Measurements from ENCODE around the gene ANXA2R. TPM values are rescaled to one million over a fixed set of nuclear protein-coding genes. Genes with fewer than 3 reads are reported as not detected.

Gene ANXA2R
- total RNA-seq, 1 donor from 2014 or later, result 26.6 TPM

DNA sequence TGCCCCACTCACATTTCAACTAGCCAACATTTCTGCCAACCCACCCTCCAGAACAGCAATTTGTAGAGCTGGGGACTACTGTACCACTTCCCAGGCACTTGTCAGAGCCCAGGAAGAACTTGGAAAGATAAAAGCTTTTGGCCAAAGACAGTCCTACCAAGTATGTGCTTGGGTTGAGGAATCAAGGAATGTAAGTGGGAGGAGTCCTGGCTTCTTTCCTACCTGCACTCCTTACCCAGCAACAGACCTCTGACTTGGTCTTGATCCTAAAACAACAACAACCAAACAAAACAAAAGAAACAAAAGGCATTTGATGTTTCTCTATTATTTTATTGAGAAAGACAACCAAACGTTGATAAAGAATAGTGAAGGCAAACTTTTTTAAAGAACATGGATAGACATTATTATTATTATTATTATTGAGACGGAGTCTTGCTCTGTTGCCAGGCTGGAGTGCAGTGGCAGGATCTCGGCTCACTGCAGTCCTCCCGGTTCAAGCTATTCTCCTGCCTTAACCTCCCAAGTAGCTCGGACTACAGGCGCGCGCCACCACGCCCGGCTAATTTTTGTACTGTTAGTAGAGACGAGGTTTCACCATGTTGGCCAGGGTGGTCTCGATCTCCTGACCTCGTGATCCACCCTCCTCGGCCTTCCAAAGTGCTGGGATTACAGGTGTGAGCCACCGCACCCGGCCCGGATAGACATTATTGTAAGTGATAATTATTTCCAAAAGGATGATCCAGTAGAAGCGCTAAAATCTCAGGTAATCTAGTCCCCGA, 33.5 kb downstream of the ANXA2R start:
- intact Hi-C loops (cut with micrococcal nuclease), result no loop called here

DNA sequence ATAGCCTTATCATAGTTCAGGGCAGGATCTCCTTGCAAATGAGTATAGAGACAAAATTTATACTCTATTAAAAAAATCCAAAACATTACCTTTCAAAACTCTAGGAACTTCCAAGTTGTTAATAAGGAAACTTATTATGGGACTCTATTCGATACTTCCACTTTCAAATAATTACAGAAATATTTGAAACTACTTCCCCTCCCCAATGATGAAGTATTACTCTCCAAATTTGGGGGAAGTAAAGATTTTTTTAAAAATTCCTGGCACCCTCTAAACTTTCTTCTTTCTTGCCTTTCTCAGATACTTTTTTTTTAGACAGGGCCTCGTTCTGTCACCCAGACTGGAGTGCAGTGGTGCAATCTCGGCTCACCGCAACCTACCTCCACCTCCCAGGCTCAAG, 35.1 kb downstream of the ANXA2R start:
- intact Hi-C loops (cut with micrococcal nuclease), result no loop called here

DNA sequence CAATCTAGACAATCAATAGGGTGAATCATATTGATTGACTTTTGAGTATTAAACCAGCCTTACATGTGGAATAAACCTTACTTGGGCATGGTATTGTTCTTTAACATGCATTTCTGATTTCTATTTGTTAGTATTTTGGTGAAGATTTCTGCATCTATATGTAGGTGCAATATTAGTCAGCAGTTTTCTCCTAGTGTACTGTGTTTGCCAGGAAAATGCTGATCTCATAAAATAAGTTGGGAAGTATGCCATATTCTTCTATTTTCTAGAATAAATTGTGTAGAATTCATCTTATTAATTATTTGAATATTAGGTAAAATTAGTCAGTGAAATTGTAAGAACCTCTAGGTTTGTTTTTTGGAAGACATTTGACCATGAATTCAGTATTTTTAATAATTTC, 38.4 kb downstream of the ANXA2R start:
- intact Hi-C loops (cut with micrococcal nuclease), result no loop called here

DNA sequence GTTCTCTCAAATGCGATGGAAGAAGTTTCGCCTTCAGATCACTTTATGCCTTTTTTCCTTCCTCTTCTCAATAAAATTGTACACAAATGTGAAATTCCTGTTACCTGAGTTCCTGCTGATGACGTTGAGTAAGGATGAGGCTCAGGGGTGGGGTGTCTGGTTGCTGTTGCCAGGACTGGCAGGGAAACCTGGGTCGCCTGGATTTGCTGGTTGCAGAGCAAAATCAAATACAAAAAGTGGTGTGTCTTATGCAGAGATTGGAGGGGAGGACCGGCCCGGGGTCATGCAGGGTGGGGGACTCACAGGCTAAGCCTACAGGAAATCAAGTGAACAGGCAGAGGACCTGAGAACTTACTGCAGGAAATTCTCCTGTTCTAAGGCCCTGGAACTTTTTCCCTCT, 39.2 kb downstream of the ANXA2R start:
- intact Hi-C loops (cut with micrococcal nuclease), result no loop called here

DNA sequence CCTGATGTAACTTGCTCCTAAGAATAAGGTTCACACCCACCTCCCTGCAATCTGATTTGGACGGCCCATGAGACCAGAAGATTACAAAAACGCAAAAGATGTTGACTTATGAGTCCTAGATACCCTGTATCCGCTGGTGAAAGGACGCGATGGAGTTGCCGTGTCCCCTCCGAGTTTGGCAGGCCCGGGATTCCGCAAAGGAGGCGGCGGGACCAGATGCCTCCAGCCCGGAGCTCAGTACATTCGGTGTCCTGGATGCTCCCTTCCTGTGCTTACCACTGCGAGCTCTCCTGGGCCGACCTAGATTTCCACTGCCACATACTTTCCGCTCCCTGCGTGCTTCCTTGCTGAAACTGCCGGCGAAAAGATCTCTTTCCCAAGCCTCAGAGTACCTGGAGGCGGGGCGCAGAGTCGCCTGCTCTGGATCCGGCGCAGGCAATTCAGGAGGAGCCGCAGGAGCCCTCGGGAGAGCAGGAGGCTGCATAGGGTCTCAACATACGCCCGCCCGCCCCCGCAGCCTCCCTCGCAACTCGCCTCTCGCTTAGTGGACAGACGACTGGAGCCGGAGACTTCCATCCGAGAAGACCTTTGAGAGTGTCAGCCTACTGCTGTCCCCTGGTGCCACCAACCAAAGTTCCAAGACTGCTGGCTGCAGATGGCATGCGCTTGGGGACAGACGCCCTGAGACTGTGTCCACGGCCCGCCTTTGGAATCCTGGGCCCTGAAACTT, 39.8 kb downstream of the ANXA2R start:
- intact Hi-C loops (cut with micrococcal nuclease), result no loop called here

DNA sequence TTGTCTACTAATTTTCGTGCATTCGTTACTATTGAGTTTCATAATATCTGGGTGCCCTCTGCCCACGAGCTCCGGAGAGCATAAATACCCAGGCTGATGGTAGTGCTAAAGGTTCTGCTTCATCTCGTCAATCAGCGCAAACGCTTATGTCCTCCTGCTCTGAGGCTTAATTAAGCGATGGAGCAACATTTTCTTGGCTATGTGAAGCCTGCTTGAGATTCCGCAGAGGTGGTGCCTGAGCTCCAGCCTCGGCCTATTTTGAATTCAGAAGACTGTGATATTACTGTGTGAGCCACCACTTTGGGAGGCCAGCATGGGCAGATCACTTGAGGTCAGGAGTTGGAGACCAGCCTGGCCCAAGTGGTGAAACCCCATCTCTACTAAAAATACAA, 44.8 kb downstream of the ANXA2R start:
- intact Hi-C loops (cut with micrococcal nuclease), result loop anchor here (1.0 to 10.0 kb wide), 3 partner anchors 13 to 609 kb away; partner anchors contain the start of gene NNT

DNA sequence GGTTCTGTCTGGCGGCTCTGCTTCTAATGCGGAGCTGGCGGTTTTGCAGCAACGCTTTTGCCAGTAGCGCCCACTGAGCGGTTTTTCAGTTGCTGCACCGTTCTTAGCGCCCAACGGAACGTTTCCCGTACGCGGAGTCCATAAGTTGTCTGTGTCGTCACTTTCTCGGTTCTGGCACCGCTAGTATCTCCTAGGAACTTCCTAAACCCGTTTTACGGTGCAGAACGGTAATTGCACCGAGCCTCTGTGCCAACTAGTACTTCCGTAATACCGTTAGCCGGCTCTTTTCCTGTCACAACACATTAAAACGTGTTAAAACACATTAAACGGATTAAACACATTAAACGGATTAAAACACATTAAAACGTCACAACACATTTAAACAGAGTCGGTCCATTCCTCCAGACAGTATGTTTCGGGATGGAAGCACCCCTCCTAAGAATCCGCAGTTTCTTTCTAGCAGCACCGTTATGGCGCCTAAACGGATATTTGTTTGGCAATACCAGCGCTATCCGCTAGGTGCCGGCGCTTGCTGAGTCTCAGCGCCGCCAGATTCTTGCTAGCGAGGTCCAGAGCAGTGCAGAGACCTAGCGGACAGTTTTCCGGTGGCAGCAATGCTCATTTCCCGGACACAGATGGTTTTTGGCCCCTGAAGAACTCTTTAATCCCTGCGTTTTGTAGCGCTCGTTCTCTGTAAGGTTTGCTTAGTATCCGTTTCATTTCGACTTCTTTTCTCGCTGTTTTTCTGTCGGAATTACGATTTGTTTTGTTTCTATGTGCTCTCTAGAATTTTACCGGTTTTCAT, 45.4 kb downstream of the ANXA2R start:
- intact Hi-C loops (cut with micrococcal nuclease), result loop anchor here (1.0 to 10.0 kb wide), 7 partner anchors 14 to 1092 kb away; partner anchors contain the start of genes ANXA2R, NIM1K, NNT and RIMOC1

DNA sequence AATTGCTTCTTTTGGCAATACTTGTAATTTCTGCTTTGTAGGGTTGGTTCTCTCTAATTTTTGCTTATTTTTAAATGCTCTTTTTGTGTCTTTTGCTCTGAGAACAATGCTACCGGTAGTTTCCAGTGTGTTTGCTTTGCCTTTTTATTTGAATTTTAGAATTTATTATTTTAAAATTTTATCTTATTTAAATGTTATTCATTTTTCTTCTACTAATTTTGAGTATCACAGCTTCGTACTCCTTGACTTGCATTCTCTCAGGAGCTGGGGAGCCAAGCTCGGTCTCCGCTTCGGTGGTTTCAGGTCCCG, 45.9 kb downstream of the ANXA2R start:
- intact Hi-C loops (cut with micrococcal nuclease), result loop anchor here (1.0 to 10.0 kb wide), 5 partner anchors 46 to 1092 kb away; partner anchors contain the start of genes ANXA2R, NIM1K, NNT and RIMOC1

DNA sequence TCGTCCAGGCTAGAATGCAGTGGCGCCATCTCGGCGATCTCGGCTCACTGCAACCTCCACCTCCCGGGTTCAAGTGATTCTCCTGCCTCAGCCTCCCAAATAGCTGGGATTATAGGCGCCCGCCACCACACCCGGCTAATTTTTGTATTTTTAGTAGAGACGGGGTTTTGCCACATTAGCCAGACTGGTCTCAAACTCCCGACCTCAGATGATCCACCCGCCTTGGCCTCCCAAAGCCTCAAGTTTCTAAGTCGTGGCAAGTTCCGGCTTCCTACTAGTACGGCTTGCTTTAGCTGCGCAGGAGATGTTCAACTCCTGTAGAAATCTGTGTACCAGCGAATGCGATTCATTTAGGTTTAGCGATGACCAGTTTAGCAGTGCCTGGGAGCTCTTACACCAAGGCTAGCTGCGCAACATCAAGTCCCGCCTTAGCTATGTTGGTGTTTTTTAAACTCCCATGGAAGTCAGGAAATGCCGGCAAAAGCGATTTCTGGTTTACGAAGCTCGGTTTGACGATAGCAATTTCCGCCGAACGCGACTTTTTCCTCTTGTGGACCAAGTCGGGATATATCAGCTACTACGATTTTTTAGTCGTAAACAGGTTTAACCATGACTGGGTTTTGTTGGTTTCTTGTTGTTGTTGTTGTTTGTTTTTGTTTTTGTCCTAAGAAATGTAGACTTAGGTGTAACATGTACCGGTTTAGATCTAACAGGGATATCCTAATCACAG, 46.4 kb downstream of the ANXA2R start:
- intact Hi-C loops (cut with micrococcal nuclease), result loop anchor here (1.0 to 10.0 kb wide), 6 partner anchors 47 to 1091 kb away; partner anchors contain the start of genes ANXA2R, HMGCS1, NIM1K and NNT

DNA sequence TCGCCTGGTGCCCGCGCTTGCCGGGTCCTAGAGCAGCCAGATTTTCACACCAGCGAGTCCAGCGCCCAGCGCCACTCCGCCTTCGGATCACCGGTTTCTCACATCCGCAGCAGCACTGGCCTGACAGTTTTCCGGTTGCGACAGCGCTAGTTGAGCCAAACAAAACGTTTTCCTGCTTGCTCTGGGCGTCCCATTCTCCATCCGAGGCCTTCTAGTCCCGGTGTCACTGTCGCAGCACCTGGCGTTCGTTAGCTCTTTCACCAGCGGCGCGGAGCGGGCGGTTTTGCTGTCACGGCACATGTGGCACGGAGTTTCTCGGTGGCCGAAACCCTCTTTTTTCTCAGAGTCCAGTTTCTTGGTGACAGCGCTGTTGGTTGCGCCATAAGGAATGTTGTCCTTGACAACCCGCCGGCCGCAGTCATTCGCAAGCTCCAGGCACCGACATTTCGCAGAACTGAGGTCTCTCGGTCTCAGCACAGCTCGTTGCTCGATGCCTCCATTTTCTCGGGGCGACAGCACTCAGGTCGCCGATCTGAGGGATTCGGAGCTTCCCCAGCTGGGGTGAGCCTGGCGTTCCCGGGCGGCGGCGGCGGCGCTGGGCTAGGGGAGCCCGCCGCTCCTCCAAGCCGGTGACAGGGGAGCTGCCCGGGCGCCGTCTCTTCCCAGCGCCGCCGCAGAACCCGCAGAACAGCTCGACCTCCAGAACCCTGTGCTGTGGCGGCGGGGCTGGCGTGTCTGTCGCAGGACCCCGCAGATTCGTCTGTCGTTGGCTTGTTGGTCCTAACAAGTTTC, 47.8 kb downstream of the ANXA2R start:
- intact Hi-C loops (cut with micrococcal nuclease), result loop anchor here (1.0 to 10.0 kb wide), 8 partner anchors 41 to 1090 kb away; partner anchors contain the start of genes HMGCS1, NIM1K, NNT and RIMOC1

DNA sequence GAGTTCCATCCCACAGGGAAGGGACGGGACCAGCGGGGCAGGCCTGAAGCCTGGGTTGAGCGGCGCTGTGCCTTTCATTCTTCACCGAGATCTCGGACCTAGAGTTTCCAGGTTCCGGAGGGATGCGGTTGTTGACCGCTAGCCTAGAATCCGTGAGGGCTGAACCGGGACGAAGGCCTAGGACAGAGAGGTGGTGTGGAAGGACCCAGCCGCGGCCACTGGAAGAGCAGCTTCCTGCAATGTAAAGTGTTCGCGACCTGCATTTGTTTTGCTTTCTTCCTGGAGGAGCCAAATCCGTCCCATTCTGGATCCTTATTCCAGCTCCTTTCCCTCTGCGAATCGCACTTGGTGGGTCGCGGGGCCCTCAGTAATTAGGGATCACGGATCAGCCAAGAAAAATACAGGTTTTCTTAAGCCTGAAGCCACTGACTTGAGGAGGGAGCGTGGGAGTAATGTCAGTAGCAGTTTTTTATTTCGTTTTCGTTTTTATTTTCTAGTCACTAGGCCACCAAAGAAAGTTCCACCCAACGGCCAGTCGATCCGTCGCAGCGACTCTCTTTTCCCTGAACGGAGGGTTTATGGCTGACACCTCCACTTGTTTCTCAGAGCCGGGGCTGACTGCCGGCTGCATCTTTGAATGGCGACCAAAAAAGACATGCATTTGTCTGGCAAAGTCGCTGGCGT, 48.6 kb downstream of the ANXA2R start:
- intact Hi-C loops (cut with micrococcal nuclease), result loop anchor here (1.0 to 10.0 kb wide), 8 partner anchors 40 to 1089 kb away; partner anchors contain the start of genes HMGCS1, NIM1K, NNT and RIMOC1

DNA sequence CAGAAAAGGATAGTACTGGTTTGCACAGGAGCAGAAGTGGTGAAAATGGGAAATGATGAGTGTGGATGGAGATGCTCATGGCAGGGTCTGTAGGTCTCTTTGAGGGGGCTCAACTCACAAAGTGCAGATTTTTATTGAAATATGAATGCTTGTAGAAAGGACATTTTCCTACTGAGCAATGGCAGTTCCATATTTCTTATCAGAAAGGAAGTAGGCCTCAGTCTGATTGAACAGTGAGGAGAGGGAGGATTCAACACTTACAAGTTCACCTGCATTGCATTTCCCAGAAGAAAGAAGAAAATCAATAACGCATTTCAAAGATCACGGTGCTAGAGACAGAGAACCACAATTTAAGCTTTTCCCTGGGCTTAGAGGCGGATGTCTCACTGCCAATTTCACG, 49.2 kb downstream of the ANXA2R start:
- intact Hi-C loops (cut with micrococcal nuclease), result loop anchor here (5.0 to 10.0 kb wide), 3 partner anchors 201 to 1089 kb away; partner anchors contain the start of genes NIM1K, NNT and RIMOC1

Other genes with a start within 250 kb of the ANXA2R start
- 0.07 TPM in 1 of 2 replicates, not detected in the other for gene SELENOP, start 228.4 kb downstream of the ANXA2R start, total RNA-seq
- gene ZNF131, start 80.6 kb upstream of the ANXA2R start, total RNA-seq, result 50.7 and 56.3 TPM in 2 replicates
- gene NIM1K, start 151.9 kb upstream of the ANXA2R start, total RNA-seq, result 0.34 and 0.77 TPM in 2 replicates